GM12892 (cell line): ENCODE results near the gene DNAAF5.

ENCODE experiments used
- POLR2A ChIP-seq: IDR thresholded peaks from 2 replicates; pipeline ENCODE4 v1.6.1; 2011; ENCODE audit warnings: low read depth, low read length, control low read depth
- POLR2AphosphoS5 ChIP-seq: IDR thresholded peaks from 2 replicates; pipeline ENCODE4 v1.6.1; 2011; ENCODE audit warnings: low read depth, low read length, control low read depth

- no peak for TF ChIP-seq POLR2A
- TF ChIP-seq POLR2AphosphoS5 = no peak
These were observed 51.9 kb downstream of the DNAAF5 start for GRCh38 chr7:778271-778967.
